ENCODE data around the gene CYP27B1.

CYP27B1 gene

GRCh38 chr12:57769594-57769993, 2.7 kb upstream of the CYP27B1 start:
- no peak for TF ChIP-seq CTCF (conservative IDR thresholded peaks at IDR 0.05; ENCODE audit: low read depth, low read length)
- Histone ChIP-seq H3K4me1 (ENCODE audit: low read depth, poor library complexity, severe bottlenecking) (peaks cover 29% of the 10 kb centered on the region), H3K9ac (no peak overlapping the region), H3K27ac (no peak overlapping the region), H3K79me2 (ENCODE audit: insufficient read depth, low read depth) (peaks cover 16% of the 10 kb centered on the region; the same call in 1 of the 2 replicates), H3K4me3 (IDR thresholded peaks at IDR 0.05; ENCODE audit: insufficient read depth, low read depth, low read length) (no peak overlapping the region), H3K27me3 (ENCODE audit: insufficient read depth, low read depth) (peaks cover 13% of the 10 kb centered on the region), H2AFZ (ENCODE audit: low read depth) (no peak overlapping the region), H3K36me3 (ENCODE audit: insufficient read depth) (no peaks in the 10 kb centered on the region; the same call in 1 of the 2 replicates), H4K20me1 (ENCODE audit: insufficient read depth) (no peaks in the 10 kb centered on the region), H3K4me2 (no peak overlapping the region)

GRCh38 chr12:57767876-57768275, 998 bp upstream of the CYP27B1 start:
- Histone ChIP-seq H3K36me3 (ENCODE audit: insufficient read depth) (no peaks in the 10 kb centered on the region; the same call in 1 of the 2 replicates), H3K4me1 (ENCODE audit: low read depth, poor library complexity, severe bottlenecking) (peaks cover 18% of the 10 kb centered on the region), H3K79me2 (ENCODE audit: insufficient read depth, low read depth) (peaks cover 9% of the 10 kb centered on the region; the same call in 1 of the 2 replicates), H3K27ac (no peak overlapping the region), H3K4me2 (no peak overlapping the region), H4K20me1 (ENCODE audit: insufficient read depth) (no peaks in the 10 kb centered on the region), H3K27me3 (ENCODE audit: insufficient read depth, low read depth) (peaks cover 18% of the 10 kb centered on the region), H3K4me3 (IDR thresholded peaks at IDR 0.05; ENCODE audit: insufficient read depth, low read depth, low read length) (no peak overlapping the region), H3K9ac (no peak overlapping the region), H2AFZ (ENCODE audit: low read depth) (no peak overlapping the region)
- no peak for TF ChIP-seq CTCF (conservative IDR thresholded peaks at IDR 0.05; ENCODE audit: low read depth, low read length)

DNA sequence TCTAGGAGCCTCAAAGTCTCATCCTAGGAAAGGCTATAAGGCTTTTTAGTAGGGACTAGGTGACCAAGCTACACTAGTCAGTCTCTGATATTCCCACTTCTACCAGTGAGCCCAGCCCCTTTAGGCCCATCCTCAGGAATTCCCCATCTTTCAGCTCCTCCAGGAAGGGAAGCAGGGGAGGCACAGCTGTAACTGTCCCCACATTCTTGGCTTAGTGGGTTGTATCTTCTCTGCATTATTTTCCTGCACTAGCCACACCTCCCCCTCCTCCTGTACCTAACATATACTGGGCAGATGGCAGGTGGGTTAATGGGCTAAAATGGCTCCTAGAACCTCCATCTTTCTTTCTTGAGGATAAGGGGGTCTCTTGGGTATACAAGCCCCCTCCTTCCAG, 424 bp upstream of the CYP27B1 start:
- Histone ChIP-seq H3K27ac (no peak overlapping the region), H3K4me3 (IDR thresholded peaks at IDR 0.05; ENCODE audit: insufficient read depth, low read depth, low read length) (no peak overlapping the region), H3K79me2 (ENCODE audit: insufficient read depth, low read depth) (peaks cover 9% of the 10 kb centered on the region; the same call in 1 of the 2 replicates), H3K36me3 (ENCODE audit: insufficient read depth) (no peaks in the 10 kb centered on the region; the same call in 1 of the 2 replicates), H2AFZ (ENCODE audit: low read depth) (no peak overlapping the region), H3K4me2 (no peak overlapping the region), H3K4me1 (ENCODE audit: low read depth, poor library complexity, severe bottlenecking) (peaks cover 18% of the 10 kb centered on the region), H3K9ac (no peak overlapping the region), H4K20me1 (ENCODE audit: insufficient read depth) (no peaks in the 10 kb centered on the region), H3K27me3 (ENCODE audit: insufficient read depth, low read depth) (peaks cover 18% of the 10 kb centered on the region)
- no peak for TF ChIP-seq CTCF (conservative IDR thresholded peaks at IDR 0.05; ENCODE audit: low read depth, low read length)

DNA sequence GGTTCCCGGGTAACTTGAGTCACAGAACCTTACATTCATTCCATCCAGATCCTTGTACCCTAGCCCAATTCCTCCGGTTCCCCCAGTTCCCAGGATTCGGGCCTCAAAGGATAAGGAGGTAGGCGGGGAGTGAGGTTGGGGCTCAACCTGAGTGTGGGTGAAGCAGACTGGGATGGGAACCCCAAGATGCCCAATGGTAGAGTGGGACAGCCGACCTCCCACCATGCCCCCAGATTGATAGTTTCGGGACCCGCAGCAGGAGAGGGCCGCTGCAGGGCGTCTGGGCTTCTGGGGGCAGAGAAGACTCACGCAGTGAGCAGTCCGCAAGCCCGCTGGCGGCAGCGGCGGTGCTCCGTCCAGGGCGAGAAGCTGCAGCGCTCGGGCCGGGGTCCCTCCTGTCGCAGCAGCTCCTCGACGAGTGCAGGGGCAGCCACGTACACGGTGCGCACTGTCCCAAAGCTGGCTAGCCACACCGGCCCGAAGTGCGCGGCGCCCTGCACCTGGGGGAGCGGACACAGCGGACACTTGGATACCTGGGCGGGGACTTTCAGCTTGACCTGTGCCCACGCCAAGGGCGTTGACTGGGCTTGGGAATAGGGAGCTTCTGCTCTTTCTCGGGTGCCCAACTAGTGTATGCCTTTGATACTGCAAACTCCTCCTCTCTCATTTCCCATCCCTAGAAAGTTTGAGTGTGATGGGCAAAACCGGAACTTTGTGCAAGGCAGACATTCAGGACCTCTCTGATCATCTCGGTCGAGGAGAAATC, 997 bp downstream of the CYP27B1 start:
- peaks cover 6% of the 10 kb centered on the region; the same call in 1 of the 2 replicates for H3K79me2 ChIP-seq (ENCODE audit: insufficient read depth, low read depth)
- peak overlapping the region; percentile 83 for H2AFZ ChIP-seq (ENCODE audit: low read depth)
- H3K4me1 ChIP-seq (ENCODE audit: low read depth, poor library complexity, severe bottlenecking): peaks cover 13% of the 10 kb centered on the region
- H3K27ac ChIP-seq: no peak overlapping the region
- no peak for TF ChIP-seq CTCF (conservative IDR thresholded peaks at IDR 0.05; ENCODE audit: low read depth, low read length)
- peak overlapping the region; percentile 73 for H3K4me2 ChIP-seq
- no peaks in the 10 kb centered on the region; the same call in 1 of the 2 replicates for H3K36me3 ChIP-seq (ENCODE audit: insufficient read depth)
- H3K9ac ChIP-seq: peak overlapping the region; percentile 55; the same call in 1 of the 2 replicates
- no peaks in the 10 kb centered on the region for H4K20me1 ChIP-seq (ENCODE audit: insufficient read depth)
- peaks cover 18% of the 10 kb centered on the region for H3K27me3 ChIP-seq (ENCODE audit: insufficient read depth, low read depth)
- no peak overlapping the region for H3K4me3 ChIP-seq (IDR thresholded peaks at IDR 0.05; ENCODE audit: insufficient read depth, low read depth, low read length)
